ENCODE measurements around the gene PRDM11. TPM values are rescaled to one million over a fixed set of nuclear protein-coding genes. Genes with fewer than 3 reads are reported as not detected.

PRDM11 gene
- total and polyA plus RNA-seq, 9 donors, result 8.7 to 45.4 (median 28.9) TPM

DNA sequence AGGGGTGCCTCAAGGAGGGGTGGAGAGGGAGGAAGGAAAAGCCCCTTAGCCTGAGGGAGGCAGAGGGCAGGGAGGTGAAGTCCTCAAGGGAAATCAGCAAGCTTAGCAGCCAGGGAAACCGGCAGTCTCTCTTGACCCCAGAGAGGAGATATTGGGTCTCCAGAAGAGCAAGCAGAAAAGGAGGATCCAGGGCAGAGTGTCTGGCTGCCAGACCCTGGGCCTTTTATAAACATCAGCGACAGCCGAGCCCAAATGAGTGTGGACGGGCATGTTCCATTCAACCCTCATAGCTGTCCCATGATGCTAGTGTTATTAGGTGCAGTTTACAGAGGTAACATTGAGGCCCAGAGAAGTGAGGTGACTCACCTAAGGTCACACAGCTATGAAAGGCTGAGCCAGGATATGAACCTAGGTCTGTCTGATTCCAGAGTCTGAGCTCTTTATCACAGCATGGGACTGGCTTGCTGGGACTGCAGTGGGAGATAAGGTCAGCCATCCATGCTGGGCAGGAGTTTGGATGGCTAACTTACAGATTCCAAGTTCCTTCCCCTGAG lies 9.3 kb downstream of the PRDM11 start:
- TF ChIP-seq POLR2A (IDR thresholded peaks at IDR 0.05) (no peak), CTCF (IDR thresholded peaks at IDR 0.05) (no peak), EP300 (IDR thresholded peaks at IDR 0.05) (no peak)
- H3K4me3 ChIP-seq, result no peak overlapping the region
- peaks cover 40% of the 10 kb centered on the region for H3K4me1 ChIP-seq (ENCODE audit: insufficient read depth)

GRCh38 chr11:45156201-45156600 lies 9.8 kb downstream of the PRDM11 start:
- no peaks in the 10 kb centered on the region for H3K36me3 ChIP-seq
- no peaks in the 10 kb centered on the region for H3K9me3 ChIP-seq
- no peaks in the 10 kb centered on the region for H3K27me3 ChIP-seq
- intact Hi-C loops (cut with DNase I), result no loop called here
- peak overlapping the region; percentile 31 to 81 for H3K27ac ChIP-seq
- TF ChIP-seq CTCF (IDR thresholded peaks at IDR 0.05), result no peak
- TF ChIP-seq POLR2A (IDR thresholded peaks at IDR 0.05), result no peak
- TF ChIP-seq EP300 (IDR thresholded peaks at IDR 0.05), result no peak
- no peak for DNase-seq
- H3K4me3 ChIP-seq, result no peak overlapping the region
- H3K4me1 ChIP-seq (ENCODE audit: insufficient read depth), result peaks cover 45% of the 10 kb centered on the region
- 93 to 98% (median 96%) methylated on average over 6 of the region's 6 CpGs for WGBS, 3 donors

More for the DNA sequence above, 9.3 kb downstream of the PRDM11 start:
- no peaks in the 10 kb centered on the region for H3K27me3 ChIP-seq
- intact Hi-C loops (cut with DNase I), result no loop called here
- H3K27ac ChIP-seq, result peak overlapping the region; percentile 31 to 81
- no peak for DNase-seq
- WGBS, 3 donors, result 53 to 61% (median 60%) methylated on average over 4 of the region's 4 CpGs
- H3K36me3 ChIP-seq, result no peaks in the 10 kb centered on the region
- no peaks in the 10 kb centered on the region for H3K9me3 ChIP-seq

DNA sequence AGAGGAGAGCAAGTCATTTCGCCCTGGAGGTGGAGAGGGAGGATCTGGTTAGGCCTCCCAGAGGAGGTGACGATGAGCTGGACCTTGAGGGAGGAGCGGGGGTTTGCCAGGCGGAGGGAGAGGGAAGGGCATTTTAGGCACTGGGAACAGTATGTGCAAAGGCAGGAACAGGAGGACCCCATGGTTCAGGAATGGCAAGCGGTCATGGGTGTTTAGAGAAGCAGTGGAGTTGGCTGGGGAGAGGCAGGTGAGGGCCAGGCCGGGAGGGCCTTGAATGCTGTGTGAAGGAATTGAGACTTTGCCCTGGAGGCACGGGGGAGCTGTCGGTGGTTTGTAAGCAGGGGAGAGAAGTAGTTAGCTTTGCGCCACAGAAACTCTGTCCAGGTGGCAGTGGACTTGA lies 10.3 kb downstream of the PRDM11 start:
- Histone ChIP-seq H3K4me1 (ENCODE audit: insufficient read depth) (peaks cover 50% of the 10 kb centered on the region), H3K36me3 (no peaks in the 10 kb centered on the region), H3K27me3 (no peaks in the 10 kb centered on the region), H3K9me3 (no peaks in the 10 kb centered on the region), H3K4me3 (no peak overlapping the region), H3K27ac (peak overlapping the region; percentile 67 to 81)
- WGBS, 3 donors, result 91 to 96% (median 94%) methylated on average over 9 of the region's 9 CpGs
- intact Hi-C loops (cut with DNase I), result no loop called here
- TF ChIP-seq EP300 (IDR thresholded peaks at IDR 0.05) (no peak), POLR2A (IDR thresholded peaks at IDR 0.05) (no peak), CTCF (IDR thresholded peaks at IDR 0.05) (no peak)
- DNase-seq, result no peak

DNA sequence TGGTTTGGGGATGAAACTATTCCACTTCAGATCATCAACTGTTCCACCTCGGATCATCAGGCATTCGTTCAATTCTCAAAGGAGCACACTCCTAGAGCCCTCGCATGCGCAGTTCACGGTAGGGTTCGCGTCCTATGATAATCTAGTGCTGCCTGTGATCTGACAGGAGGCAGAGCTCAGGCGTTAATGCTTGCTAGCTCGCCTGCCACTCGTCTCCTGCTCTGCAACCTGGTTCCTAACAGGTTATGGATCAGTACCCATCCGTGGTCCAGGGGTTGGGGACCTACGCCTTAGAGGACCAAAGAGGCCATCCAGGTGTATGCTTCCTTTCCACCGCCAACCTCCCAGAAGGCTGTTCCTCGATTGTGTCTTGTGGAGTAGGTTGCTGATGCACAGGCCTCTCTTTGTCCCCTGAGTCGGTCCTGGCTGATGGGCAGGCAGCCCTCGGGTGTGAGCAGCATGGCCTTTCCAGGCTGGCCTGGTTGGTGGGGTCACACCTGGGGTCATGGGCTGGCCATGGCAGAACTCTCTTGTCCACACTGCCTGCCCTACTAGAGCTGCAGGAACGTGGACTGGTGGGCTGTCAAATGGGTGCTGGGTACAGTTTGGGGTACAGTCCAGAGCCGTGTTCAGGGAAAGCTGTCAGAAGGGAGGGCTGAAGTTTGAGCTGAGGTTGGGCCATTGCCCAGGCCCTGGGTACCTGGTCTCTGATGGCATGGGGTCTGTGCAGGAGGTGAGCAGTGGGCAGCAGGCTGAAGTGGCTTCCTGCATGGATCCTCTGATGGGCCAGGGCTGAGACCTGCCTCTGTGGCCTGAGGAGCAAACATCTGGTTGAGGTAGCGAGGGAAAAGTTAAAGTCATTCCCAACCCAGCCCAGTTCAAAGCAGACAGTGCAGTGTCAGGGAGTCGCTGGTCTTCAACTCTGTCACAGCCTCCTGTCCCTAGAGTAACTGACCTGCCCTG lies 11.1 kb downstream of the PRDM11 start:
- H3K9me3 ChIP-seq, result no peaks in the 10 kb centered on the region
- TF ChIP-seq EP300 (IDR thresholded peaks at IDR 0.05) (no peak), CTCF (IDR thresholded peaks at IDR 0.05) (no peak), POLR2A (IDR thresholded peaks at IDR 0.05) (no peak)
- WGBS, 3 donors, result 75 to 77% (median 76%) methylated on average over 20 of the region's 20 CpGs
- peak overlapping the region; percentile 67 to 81 for H3K27ac ChIP-seq
- H3K4me1 ChIP-seq (ENCODE audit: insufficient read depth), result peaks cover 54% of the 10 kb centered on the region
- H3K27me3 ChIP-seq, result no peaks in the 10 kb centered on the region
- intact Hi-C loops (cut with DNase I), result no loop called here
- no peak overlapping the region for H3K4me3 ChIP-seq
- no peaks in the 10 kb centered on the region for H3K36me3 ChIP-seq
- DNase-seq, result no peak
